ENCODE results near the gene GJC1. TPM values are rescaled to one million over a fixed set of nuclear protein-coding genes. Genes with fewer than 3 reads are reported as not detected.

GJC1 gene
- total RNA-seq, 1 donor from 2014 or later, result 8.2 TPM

Other genes with a start within 250 kb of the GJC1 start
- gene MEIOC, start 173.8 kb downstream of the GJC1 start, total RNA-seq, result 0.11 and 0.83 TPM in 2 replicates
- gene CCDC43, start 140.5 kb downstream of the GJC1 start, total RNA-seq, result 60.9 and 69.7 TPM in 2 replicates
- gene DBF4B, start 121.6 kb downstream of the GJC1 start, total RNA-seq, result 2.4 and 4.6 TPM in 2 replicates
- gene ADAM11, start 71.3 kb downstream of the GJC1 start, total RNA-seq, result 0.16 and 0.31 TPM in 2 replicates
- not detected in 2 replicates for gene HIGD1B, start 17.6 kb upstream of the GJC1 start, total RNA-seq
- gene EFTUD2, start 69.2 kb upstream of the GJC1 start, total RNA-seq, result 111 and 114 TPM in 2 replicates
- gene GFAP, start 85.2 kb upstream of the GJC1 start, total RNA-seq, result 0.68 and 2.3 TPM in 2 replicates
- gene KIF18B, start 117.5 kb upstream of the GJC1 start, total RNA-seq, result 0.03 TPM in 1 of 2 replicates, not detected in the other
- 0.11 TPM in 1 of 2 replicates, not detected in the other for gene C1QL1, start 138.0 kb upstream of the GJC1 start, total RNA-seq
- gene DCAKD, start 221.3 kb upstream of the GJC1 start, total RNA-seq, result 67.0 and 75.5 TPM in 2 replicates
- gene NMT1, start 231.0 kb upstream of the GJC1 start, total RNA-seq, result 80.3 and 88.7 TPM in 2 replicates

Data from myocyte (in vitro differentiated cells).